OCI-LY1 (cell line): Measurements from ENCODE around the gene GAGE10.

Source experiments
- H2AFZ ChIP-seq: fragments of 200-600 bp; sonication (generic), shearing (Covaris generic); 2 replicates; pipeline ENCODE4 v1.6.0; 2014; ENCODE audit warnings: antibody characterized with exemption, mild to moderate bottlenecking, low read length
- H3F3A ChIP-seq: fragments of 200-600 bp; sonication (generic), shearing (Covaris generic); 2 replicates; pipeline ENCODE4 v1.6.0; 2014; ENCODE audit warnings: mild to moderate bottlenecking, antibody characterized with exemption, low read length, moderate library complexity; ENCODE audit not compliant: insufficient read depth
- H3K27ac ChIP-seq: fragments of 200-600 bp; sonication (generic); 2 replicates; pipeline ENCODE4 v1.5.1; 2014; ENCODE audit warnings: low read length, mixed run types, mild to moderate bottlenecking, low read depth; ENCODE audit not compliant: poor library complexity, severe bottlenecking
- H3K27me3 ChIP-seq: fragments of 200-600 bp; sonication (generic); 2 replicates; pipeline ENCODE4 v1.6.0; 2014; ENCODE audit warnings: antibody characterized with exemption, mild to moderate bottlenecking, low read length, moderate library complexity; ENCODE audit not compliant: insufficient read depth
- H3K36me3 ChIP-seq: fragments of 200-600 bp; sonication (generic); 2 replicates; pipeline ENCODE4 v1.6.1; 2014; ENCODE audit warnings: mild to moderate bottlenecking, antibody characterized with exemption, low read length, moderate library complexity, mixed read lengths; ENCODE audit not compliant: insufficient read depth
- H3K4me1 ChIP-seq: fragments of 200-600 bp; sonication (generic); 2 replicates; pipeline ENCODE4 v1.5.1; 2014; ENCODE audit warnings: mild to moderate bottlenecking, low read length, moderate library complexity; ENCODE audit not compliant: insufficient read depth, severe bottlenecking
- H3K4me2 ChIP-seq: fragments of 200-600 bp; sonication (generic), shearing (Covaris generic); 2 replicates; pipeline ENCODE4 v1.6.1; 2014; ENCODE audit warnings: low read length
- H3K4me3 ChIP-seq: fragments of 200-600 bp; sonication (generic); 2 replicates; pipeline ENCODE4 v1.5.1; 2014; ENCODE audit warnings: low read length, low read depth, mild to moderate bottlenecking, mixed read lengths; ENCODE audit not compliant: poor library complexity, severe bottlenecking
- H3K79me2 ChIP-seq: fragments of 200-600 bp; shearing (Covaris generic); 2 replicates; pipeline ENCODE4 v1.6.1; 2016; ENCODE audit warnings: mixed run types, low read length, mixed read lengths; ENCODE audit not compliant: insufficient read depth
- H3K9ac ChIP-seq: fragments of 200-600 bp; sonication (generic), shearing (Covaris generic); 2 replicates; pipeline ENCODE4 v1.6.1; 2014; ENCODE audit warnings: mild to moderate bottlenecking, low read length, mixed read lengths
- H3K9me2 ChIP-seq: fragments of 200-600 bp; sonication (generic), shearing (Covaris generic); 2 replicates; pipeline ENCODE4 v1.6.1; 2014; ENCODE audit warnings: low read depth, mild to moderate bottlenecking, low read length, mixed read lengths
- H3K9me3 ChIP-seq: fragments of 200-600 bp; shearing (Covaris generic); 2 replicates; pipeline ENCODE4 v1.6.1; 2014; ENCODE audit warnings: low read length, mixed read lengths
- H4K20me1 ChIP-seq: fragments of 200-600 bp; sonication (generic), shearing (Covaris generic); 2 replicates; pipeline ENCODE4 v1.6.0; 2016; ENCODE audit warnings: mild to moderate bottlenecking, low read length; ENCODE audit not compliant: insufficient read depth
- CTCF ChIP-seq: fragments of 200-600 bp; sonication (generic), shearing (Covaris generic); IDR thresholded peaks from 2 replicates; pipeline ENCODE4 v1.5.1; 2017; ENCODE audit warnings: mild to moderate bottlenecking, antibody characterized with exemption, low read length, moderate library complexity, mixed read lengths
- EZH2 ChIP-seq: fragments of 200-600 bp; sonication (generic), shearing (Covaris generic); IDR thresholded peaks from 2 replicates; pipeline ENCODE4 v1.8.0; 2017; ENCODE audit warnings: borderline replicate concordance, mixed run types, mild to moderate bottlenecking, antibody characterized with exemption, low read length, moderate library complexity, mixed read lengths

The GAGE10 gene

GRCh38 chrX:49303346-49303745, at the start of gene GAGE10:
GAGE10 (plus strand) TSS chrX:49303646; CDS start chrX:49304860, 1,214 bp downstream.
- no peak for TF ChIP-seq EZH2
- no peak for TF ChIP-seq CTCF
- H2AFZ ChIP-seq: no peak within 1 kb of the TSS

GRCh38 chrX:49254639-49255038, 48.8 kb upstream of the GAGE10 start:
- no peak overlapping the region for H3K4me2 ChIP-seq
- H4K20me1 ChIP-seq: no peaks in the 10 kb centered on the region
- TF ChIP-seq EZH2 (no peak), CTCF (no peak)
- no peaks in the 10 kb centered on the region for H3F3A ChIP-seq
- H3K79me2 ChIP-seq: no peaks in the 10 kb centered on the region
- no peaks in the 10 kb centered on the region for H3K36me3 ChIP-seq
- H2AFZ ChIP-seq: no peak overlapping the region
- no peak overlapping the region for H3K9ac ChIP-seq
- H3K4me1 ChIP-seq: peaks cover 15% of the 10 kb centered on the region
- no peaks in the 10 kb centered on the region for H3K27me3 ChIP-seq
- no peaks in the 10 kb centered on the region for H3K9me2 ChIP-seq
- no peak overlapping the region for H3K27ac ChIP-seq
- H3K4me3 ChIP-seq: no peak overlapping the region
- H3K9me3 ChIP-seq: no peaks in the 10 kb centered on the region

More at GRCh38 chrX:49303346-49303745, at the start of gene GAGE10:
- Histone ChIP-seq H3K4me3 (no peak within 1 kb of the TSS), H3K27ac (no peak within 1 kb of the TSS), H3K9ac (no peak within 1 kb of the TSS), H3K27me3 (no peaks in the 10 kb centered on the region), H3F3A (no peaks in the 10 kb centered on the region), H3K9me2 (no peaks in the 10 kb centered on the region), H3K79me2 (no peaks in the 10 kb centered on the region), H3K9me3 (no peaks in the 10 kb centered on the region), H3K4me2 (no peak within 1 kb of the TSS), H4K20me1 (no peaks in the 10 kb centered on the region), H3K36me3 (no peaks in the 10 kb centered on the region), H3K4me1 (no peaks in the 10 kb centered on the region)

- no peak overlapping the region for H2AFZ ChIP-seq
- no peaks in the 10 kb centered on the region for H4K20me1 ChIP-seq
- H3F3A ChIP-seq: no peaks in the 10 kb centered on the region
- H3K4me2 ChIP-seq: no peak overlapping the region
- no peak overlapping the region for H3K4me3 ChIP-seq
- no peaks in the 10 kb centered on the region for H3K27me3 ChIP-seq
- no peak overlapping the region for H3K9ac ChIP-seq
- H3K36me3 ChIP-seq: no peaks in the 10 kb centered on the region
- no peaks in the 10 kb centered on the region for H3K9me2 ChIP-seq
- TF ChIP-seq CTCF (no peak), EZH2 (no peak)
- no peak overlapping the region for H3K27ac ChIP-seq
- no peaks in the 10 kb centered on the region for H3K79me2 ChIP-seq
- peaks cover 15% of the 10 kb centered on the region for H3K4me1 ChIP-seq
- H3K9me3 ChIP-seq: no peaks in the 10 kb centered on the region
These were observed 47.0 kb upstream of the GAGE10 start for GRCh38 chrX:49256268-49256995.
